Astrocyte (in vitro differentiated cells and primary cell): ENCODE data around the gene IL4R. TPM values are rescaled to one million over a fixed set of nuclear protein-coding genes. Genes with fewer than 3 reads are reported as not detected.
A peak's percentile ranks its signal among the peaks of the same experiment; 100 is the strongest.

Experiments
- DNase-seq: peaks from one replicate; pipeline ENCODE4 v3.0.0-alpha.2; 2010; ENCODE audit warnings: low read depth
- FAIRE-seq: peaks from 2 replicates; lab custom pipeline; 2011; peaks lifted over from hg19 to GRCh38; lab: Jason Lieb, UNC
- H2AFZ ChIP-seq: 2 replicates; pipeline ENCODE4 v1.6.0; 2012; ENCODE audit warnings: low read depth, low read length, inconsistent platforms
- H3K27ac ChIP-seq: 2 replicates; pipeline ENCODE4 v1.5.1; 2011; ENCODE audit warnings: low read depth, low read length, inconsistent platforms
- H3K27me3 ChIP-seq: 2 replicates; pipeline ENCODE4 v1.6.0; 2011; ENCODE audit warnings: low read length, inconsistent platforms; ENCODE audit not compliant: insufficient read depth
- H3K36me3 ChIP-seq: 2 replicates; pipeline ENCODE4 v1.5.1; 2011; ENCODE audit warnings: low read length, inconsistent platforms; ENCODE audit not compliant: insufficient read depth
- H3K4me1 ChIP-seq: 2 replicates; pipeline ENCODE4 v1.5.1; 2011; ENCODE audit warnings: low read length, inconsistent platforms; ENCODE audit not compliant: insufficient read depth
- H3K4me2 ChIP-seq: 2 replicates; pipeline ENCODE4 v1.6.0; 2012; ENCODE audit warnings: low read length, inconsistent platforms
- H3K4me3 ChIP-seq: 2 replicates; pipeline ENCODE4 v1.5.1; 2011; ENCODE audit warnings: low read depth, mild to moderate bottlenecking, low read length, inconsistent platforms; ENCODE audit not compliant: insufficient read depth
- H3K79me2 ChIP-seq: 2 replicates; pipeline ENCODE4 v1.6.0; 2012; ENCODE audit warnings: mild to moderate bottlenecking, low read length, inconsistent platforms; ENCODE audit not compliant: insufficient read depth
- H3K9ac ChIP-seq: 2 replicates; pipeline ENCODE4 v1.6.0; 2012; ENCODE audit warnings: mild to moderate bottlenecking, low read length, inconsistent platforms
- H3K9me3 ChIP-seq: 2 replicates; pipeline ENCODE4 v1.5.1; 2012; ENCODE audit warnings: low read depth, mild to moderate bottlenecking, low read length, inconsistent platforms; ENCODE audit not compliant: insufficient read depth
- H4K20me1 ChIP-seq: 2 replicates; pipeline ENCODE4 v1.6.0; 2012; ENCODE audit warnings: low read length, inconsistent platforms; ENCODE audit not compliant: insufficient read depth
- H3K27ac Mint-ChIP-seq: one replicate; pipeline ENCODE4 v1.8.0; 2021; ENCODE audit warnings: mild to moderate bottlenecking, mixed read lengths; ENCODE audit not compliant: unreplicated experiment
- H3K27me3 Mint-ChIP-seq: one replicate; pipeline ENCODE4 v1.8.0; 2021; ENCODE audit warnings: low read depth, mixed read lengths; ENCODE audit not compliant: unreplicated experiment
- H3K36me3 Mint-ChIP-seq: one replicate; pipeline ENCODE4 v1.8.0; 2021; ENCODE audit warnings: low read depth, mixed read lengths; ENCODE audit not compliant: unreplicated experiment
- H3K4me1 Mint-ChIP-seq: one replicate; pipeline ENCODE4 v1.8.0; 2021; ENCODE audit warnings: low read depth, mixed read lengths; ENCODE audit not compliant: unreplicated experiment
- H3K4me3 Mint-ChIP-seq: one replicate; pipeline ENCODE4 v1.8.0; 2021; ENCODE audit warnings: mild to moderate bottlenecking, moderate library complexity, mixed read lengths; ENCODE audit not compliant: unreplicated experiment
- H3K9me3 Mint-ChIP-seq: one replicate; pipeline ENCODE4 v1.8.0; 2021; ENCODE audit warnings: mild to moderate bottlenecking, mixed read lengths; ENCODE audit not compliant: unreplicated experiment
- CTCF ChIP-seq: IDR thresholded peaks from 2 replicates; pipeline ENCODE4 v1.5.1; 2011; ENCODE audit warnings: low read depth, mild to moderate bottlenecking, inconsistent platforms, low read length, moderate library complexity; ENCODE audit not compliant: insufficient read depth
- EZH2 ChIP-seq: IDR thresholded peaks from 2 replicates; pipeline ENCODE4 v1.6.1; 2012; ENCODE audit warnings: mild to moderate bottlenecking, low read length, inconsistent platforms; ENCODE audit not compliant: insufficient read depth
- total RNA-seq: library from RNA; stranded (reverse); gene quantifications from 2 replicates; pipeline ENCODE4 v1.2.1, GENCODE V29; 2021

The IL4R gene
- total RNA-seq, 1 donor from 2014 or later, result 17.5 TPM

GRCh38 chr16:27332105-27332504 is 18.3 kb downstream of the IL4R start:
- Histone ChIP-seq H3K27ac (peak overlapping the region; percentile 13), H4K20me1 (peaks cover 4% of the 10 kb centered on the region), H3K9me3 (no peaks in the 10 kb centered on the region), H3K9ac (no peak overlapping the region), H3K79me2 (peaks cover 61% of the 10 kb centered on the region), H3K4me3 (no peak overlapping the region), H3K4me1 (peaks cover 21% of the 10 kb centered on the region), H3K4me2 (no peak overlapping the region), H3K27me3 (no peaks in the 10 kb centered on the region), H3K36me3 (peaks cover 8% of the 10 kb centered on the region), H2AFZ (no peak overlapping the region)
- no peak overlapping the region for H3K4me3 Mint-ChIP-seq
- no peak for FAIRE-seq
- peaks cover 5% of the 10 kb centered on the region for H3K4me1 Mint-ChIP-seq
- peaks cover 6% of the 10 kb centered on the region for H3K9me3 Mint-ChIP-seq
- H3K36me3 Mint-ChIP-seq, result peaks cover 6% of the 10 kb centered on the region
- TF ChIP-seq CTCF (no peak), EZH2 (no peak)
- no peaks in the 10 kb centered on the region for H3K27me3 Mint-ChIP-seq
- DNase-seq, result no peak
- no peak overlapping the region for H3K27ac Mint-ChIP-seq

GRCh38 chr16:27333104-27333503 is 19.3 kb downstream of the IL4R start:
- H4K20me1 ChIP-seq, result peaks cover 4% of the 10 kb centered on the region
- H3K4me1 ChIP-seq, result peaks cover 13% of the 10 kb centered on the region
- H3K36me3 ChIP-seq, result peaks cover 8% of the 10 kb centered on the region
- Mint-ChIP-seq H3K9me3 (peaks cover 7% of the 10 kb centered on the region), H3K4me1 (no peaks in the 10 kb centered on the region), H3K4me3 (no peak overlapping the region), H3K27ac (no peak overlapping the region), H3K36me3 (peaks cover 6% of the 10 kb centered on the region), H3K27me3 (no peaks in the 10 kb centered on the region)
- no peak overlapping the region for H3K4me3 ChIP-seq
- no peak for DNase-seq
- H3K9me3 ChIP-seq, result no peaks in the 10 kb centered on the region
- H3K27me3 ChIP-seq, result no peaks in the 10 kb centered on the region
- no peak for FAIRE-seq
- H3K79me2 ChIP-seq, result peaks cover 60% of the 10 kb centered on the region
- TF ChIP-seq CTCF, result no peak
- no peak for TF ChIP-seq EZH2
- no peak overlapping the region for H3K9ac ChIP-seq
- no peak overlapping the region for H3K4me2 ChIP-seq
- no peak overlapping the region for H3K27ac ChIP-seq
- H2AFZ ChIP-seq, result no peak overlapping the region

GRCh38 chr16:27333549-27333948 is 19.8 kb downstream of the IL4R start:
- no peaks in the 10 kb centered on the region for H3K27me3 ChIP-seq
- H3K36me3 ChIP-seq, result peaks cover 8% of the 10 kb centered on the region
- H3K79me2 ChIP-seq, result peaks cover 57% of the 10 kb centered on the region
- peaks cover 4% of the 10 kb centered on the region for H4K20me1 ChIP-seq
- H3K9ac ChIP-seq, result no peak overlapping the region
- DNase-seq (no peak), FAIRE-seq (no peak)
- H3K27me3 Mint-ChIP-seq, result no peaks in the 10 kb centered on the region
- H3K27ac ChIP-seq, result no peak overlapping the region
- no peak overlapping the region for H3K4me2 ChIP-seq
- H3K9me3 Mint-ChIP-seq, result peaks cover 8% of the 10 kb centered on the region
- H3K4me1 Mint-ChIP-seq, result no peaks in the 10 kb centered on the region
- H3K4me1 ChIP-seq, result peaks cover 13% of the 10 kb centered on the region
- H3K9me3 ChIP-seq, result no peaks in the 10 kb centered on the region
- no peak overlapping the region for H3K4me3 Mint-ChIP-seq
- no peak overlapping the region for H3K4me3 ChIP-seq
- TF ChIP-seq CTCF, result no peak
- TF ChIP-seq EZH2, result no peak
- H3K27ac Mint-ChIP-seq, result no peak overlapping the region
- no peak overlapping the region for H2AFZ ChIP-seq
- H3K36me3 Mint-ChIP-seq, result peaks cover 8% of the 10 kb centered on the region
